HFF-Myc (cell line): ENCODE measurements around the gene ARAP1.

ENCODE experiments used
- DNase-seq: peaks from one replicate; pipeline ENCODE4 v3.0.0-alpha.2; 2011; ENCODE audit warnings: low read depth; ENCODE audit errors: extremely low read depth
- H3K4me3 ChIP-seq: replicated peaks from 2 replicates; pipeline ENCODE4 v1.5.1; 2011; ENCODE audit warnings: low read depth, mild to moderate bottlenecking, control low read depth, low read length
- TF ChIP-seq, protein P1 (sequence below): IDR thresholded peaks from 2 replicates; pipeline ENCODE4 v1.5.1; 2012; ENCODE audit warnings: mild to moderate bottlenecking, low read depth, low read length, control low read depth; ENCODE audit errors: missing control alignments

Gene ARAP1

DNA sequence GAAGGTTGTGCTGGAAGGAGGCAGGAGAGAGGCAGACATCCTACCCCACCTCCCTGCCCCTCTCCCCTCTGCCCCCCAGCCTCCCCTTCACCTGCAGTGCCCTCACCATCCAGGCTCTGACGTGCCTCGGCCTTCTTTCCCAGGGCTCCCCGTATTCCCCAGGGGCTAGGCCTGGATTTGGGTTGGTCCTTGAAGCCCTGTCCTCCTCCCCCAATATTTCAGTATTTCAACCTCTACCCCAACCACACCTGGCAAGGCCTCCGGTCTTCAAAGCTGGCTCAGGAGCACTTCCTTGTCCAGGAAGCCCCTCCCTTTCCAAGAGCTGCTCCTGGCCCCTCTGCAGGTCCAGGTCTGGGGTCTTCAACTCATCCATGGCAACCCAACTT is 69.4 kb downstream of the ARAP1 start:
- H3K4me3 ChIP-seq: no peak overlapping the region
- no peak for DNase-seq
- TF ChIP-seq, protein P1, sequence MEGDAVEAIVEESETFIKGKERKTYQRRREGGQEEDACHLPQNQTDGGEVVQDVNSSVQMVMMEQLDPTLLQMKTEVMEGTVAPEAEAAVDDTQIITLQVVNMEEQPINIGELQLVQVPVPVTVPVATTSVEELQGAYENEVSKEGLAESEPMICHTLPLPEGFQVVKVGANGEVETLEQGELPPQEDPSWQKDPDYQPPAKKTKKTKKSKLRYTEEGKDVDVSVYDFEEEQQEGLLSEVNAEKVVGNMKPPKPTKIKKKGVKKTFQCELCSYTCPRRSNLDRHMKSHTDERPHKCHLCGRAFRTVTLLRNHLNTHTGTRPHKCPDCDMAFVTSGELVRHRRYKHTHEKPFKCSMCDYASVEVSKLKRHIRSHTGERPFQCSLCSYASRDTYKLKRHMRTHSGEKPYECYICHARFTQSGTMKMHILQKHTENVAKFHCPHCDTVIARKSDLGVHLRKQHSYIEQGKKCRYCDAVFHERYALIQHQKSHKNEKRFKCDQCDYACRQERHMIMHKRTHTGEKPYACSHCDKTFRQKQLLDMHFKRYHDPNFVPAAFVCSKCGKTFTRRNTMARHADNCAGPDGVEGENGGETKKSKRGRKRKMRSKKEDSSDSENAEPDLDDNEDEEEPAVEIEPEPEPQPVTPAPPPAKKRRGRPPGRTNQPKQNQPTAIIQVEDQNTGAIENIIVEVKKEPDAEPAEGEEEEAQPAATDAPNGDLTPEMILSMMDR: no peak

DNA sequence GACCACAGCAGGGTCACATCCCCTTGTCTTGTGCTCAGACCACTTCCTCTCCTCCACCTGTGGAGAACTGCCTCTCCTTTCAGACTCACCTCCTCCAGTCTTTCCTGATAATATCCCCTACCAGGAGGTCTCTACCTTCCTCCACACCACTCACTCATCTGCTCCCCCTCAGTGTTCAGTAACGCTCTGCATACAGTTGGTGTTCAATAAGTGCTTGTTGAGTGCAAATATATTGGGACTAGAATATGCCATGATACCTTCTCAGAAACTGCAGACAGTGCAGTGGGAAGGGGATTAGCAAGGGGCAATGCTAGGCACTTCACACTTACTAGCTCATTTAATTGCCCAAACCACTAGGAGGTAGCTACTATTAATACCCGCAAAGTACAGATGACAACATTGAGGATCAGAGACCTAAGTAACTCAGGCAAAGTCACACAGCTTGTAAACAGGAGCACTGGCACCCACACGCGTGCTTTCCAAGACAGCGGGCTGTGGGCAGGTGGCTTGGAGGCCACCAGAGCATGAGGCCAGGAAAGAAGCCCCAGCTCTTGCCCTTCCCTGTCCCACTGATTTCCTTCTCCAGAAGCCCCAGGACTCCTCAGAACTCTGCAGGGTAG is 69.9 kb downstream of the ARAP1 start:
- DNase-seq: no peak
- TF ChIP-seq, protein P1: no peak
- H3K4me3 ChIP-seq: no peak overlapping the region

DNA sequence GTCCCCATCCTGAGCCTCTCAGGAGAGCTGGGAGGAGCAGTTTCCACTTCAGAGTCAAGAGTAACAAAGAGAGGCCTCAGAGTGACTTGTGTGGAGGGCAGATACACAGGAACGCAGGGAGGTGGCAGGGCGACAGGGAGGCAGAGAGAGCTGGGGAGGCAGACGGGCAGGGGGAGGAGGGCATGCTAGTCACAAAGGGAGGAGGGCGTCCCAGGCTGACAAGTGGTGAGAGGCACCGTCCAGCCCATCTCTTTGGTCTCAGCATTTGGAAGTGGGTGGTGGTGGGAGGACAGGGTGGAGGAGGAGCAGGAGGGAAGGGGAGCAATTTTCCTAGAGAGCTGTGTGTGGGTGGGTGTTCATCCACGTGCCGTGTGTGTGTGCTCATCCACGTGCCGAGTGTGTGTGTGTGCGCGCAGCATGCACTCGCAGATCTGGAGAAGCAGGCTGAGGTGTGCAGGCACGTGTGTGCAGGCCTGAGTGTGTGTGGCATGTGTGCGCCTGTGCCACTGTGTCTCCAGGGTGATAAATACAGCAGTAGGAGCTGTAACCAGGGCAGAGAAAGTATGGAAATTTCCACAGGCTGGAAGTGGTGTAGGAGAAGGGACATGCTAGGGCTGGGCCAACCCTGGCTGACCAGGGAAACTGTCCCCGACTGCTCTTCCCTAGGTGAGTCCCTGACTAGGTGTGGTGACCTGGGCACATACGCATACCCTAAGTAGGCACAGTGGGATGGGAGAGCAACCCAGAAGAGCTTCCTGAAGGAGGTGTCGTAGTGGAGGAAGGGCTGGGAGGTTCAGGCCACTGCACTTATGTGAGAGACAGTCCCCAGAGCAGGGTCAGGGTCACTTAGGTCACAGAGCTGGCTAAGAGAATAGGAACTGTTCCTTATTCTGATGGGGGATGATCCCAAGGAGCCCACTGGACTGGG is 70.7 kb downstream of the ARAP1 start:
- TF ChIP-seq, protein P1: no peak
- no peak for DNase-seq
- no peak overlapping the region for H3K4me3 ChIP-seq

DNA sequence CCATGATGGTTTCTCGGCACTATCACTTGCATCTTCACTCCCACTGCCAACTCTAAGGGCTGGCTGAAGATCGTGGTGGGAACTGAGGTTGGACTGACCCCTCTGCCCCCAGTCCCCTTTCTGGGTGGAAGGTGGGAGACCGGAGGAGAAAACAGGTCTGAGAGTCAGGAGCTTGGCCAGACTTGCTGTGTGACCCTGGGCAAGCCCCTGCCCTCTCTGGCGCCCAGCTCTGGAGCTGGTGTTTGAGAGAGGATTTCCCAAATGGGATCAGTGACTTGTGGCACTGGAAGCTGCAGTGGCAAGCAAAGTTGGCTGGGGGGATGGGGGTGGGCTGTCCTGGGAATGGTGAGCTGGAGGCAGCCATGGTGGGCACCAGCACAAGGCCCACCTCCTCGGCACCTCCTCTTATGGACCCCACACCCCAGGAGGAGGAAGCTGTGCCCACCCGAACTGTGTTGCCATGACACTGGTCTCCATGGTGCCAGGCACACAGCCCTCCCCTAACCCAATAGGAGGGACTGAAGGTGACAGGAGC is 71.5 kb downstream of the ARAP1 start:
- no peak for DNase-seq
- no peak overlapping the region for H3K4me3 ChIP-seq
- TF ChIP-seq, protein P1: no peak

DNA sequence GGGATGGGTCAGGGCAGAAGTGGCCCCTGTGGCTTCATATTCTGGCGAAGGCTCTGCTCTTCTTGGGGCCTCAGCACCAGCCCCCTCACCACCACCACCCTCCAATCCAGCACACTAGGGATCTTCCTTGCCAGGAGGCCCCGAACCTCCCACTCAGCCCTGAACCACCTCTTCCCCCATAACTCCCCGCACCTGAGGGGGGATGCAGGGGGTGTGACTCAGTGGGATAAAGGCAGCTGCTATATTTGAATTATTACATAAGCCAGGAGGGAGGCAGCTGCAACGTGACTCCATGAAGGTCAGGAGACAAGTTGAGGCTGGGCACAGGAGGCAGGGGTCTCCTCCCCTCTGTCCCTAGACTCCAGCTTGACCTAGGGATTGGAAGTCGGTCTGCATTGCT is 72.3 kb downstream of the ARAP1 start:
- DNase-seq: no peak
- no peak overlapping the region for H3K4me3 ChIP-seq
- TF ChIP-seq, protein P1: no peak

DNA sequence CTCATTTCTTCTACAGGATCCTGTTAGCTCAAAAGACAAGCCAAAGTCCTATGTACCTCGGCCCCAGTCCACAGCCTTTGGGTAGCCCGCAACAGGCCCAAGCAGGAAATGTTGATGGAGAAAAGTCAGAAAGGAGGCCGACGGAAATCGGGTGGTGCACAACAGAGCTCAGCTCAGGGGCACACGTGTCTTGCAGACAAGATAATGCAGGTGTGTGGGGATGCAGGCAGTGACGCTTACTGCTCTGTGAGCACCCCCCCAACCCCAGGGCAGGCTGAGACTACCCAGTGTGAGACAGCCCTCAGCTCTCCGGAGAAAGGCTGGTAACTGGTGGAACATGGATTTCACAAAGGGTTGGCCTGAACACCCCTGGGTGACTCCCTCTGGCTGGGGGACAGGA is 73.7 kb downstream of the ARAP1 start:
- TF ChIP-seq, protein P1: no peak
- H3K4me3 ChIP-seq: no peak overlapping the region
- DNase-seq: no peak
